Activated CD4-positive, alpha-beta T cell treated with anti-CD3 and anti-CD28 coated beads, Interleukin-2, amount 50 U/mL, for 24 hours (primary cell): ENCODE data around the gene COL10A1.
"Not testable (repeated sequence)": the region's sequence is repeated elsewhere in the genome, so short reads cannot be mapped to it uniquely, and the experiment has no call there.

Experiments used
- DNase-seq, 2 donors: peaks; one replicate each; pipeline ENCODE4 v3.0.0-alpha.2; 2020; ENCODE audit warnings: low read depth in 1 of 2, low spot score in 1 of 2

The COL10A1 gene

GRCh38 chr6:116127771-116128493, 2.0 kb upstream of the COL10A1 start:
- DNase-seq: no peak

GRCh38 chr6:116120430-116120829, 5.5 kb downstream of the COL10A1 start:
- no peak for DNase-seq

- no peak for DNase-seq
Observed at GRCh38 chr6:116118608-116119007, 7.3 kb downstream of the COL10A1 start.

GRCh38 chr6:116115781-116116180, 10.2 kb downstream of the COL10A1 start:
- no peak for DNase-seq

GRCh38 chr6:116113386-116113785, 12.5 kb downstream of the COL10A1 start:
- no peak for DNase-seq

GRCh38 chr6:116111552-116112528, 14.1 kb downstream of the COL10A1 start:
- no peak for DNase-seq

GRCh38 chr6:116108836-116109235, 17.1 kb downstream of the COL10A1 start:
- DNase-seq: no peak

- DNase-seq: no peak
Observed at GRCh38 chr6:116106146-116106545, 19.8 kb downstream of the COL10A1 start.

- DNase-seq: no peak
Observed at GRCh38 chr6:116105247-116105646, 20.7 kb downstream of the COL10A1 start.

GRCh38 chr6:116104636-116105035, 21.3 kb downstream of the COL10A1 start:
- DNase-seq: no peak

GRCh38 chr6:116102873-116103272, 23.1 kb downstream of the COL10A1 start:
- DNase-seq: no peak

GRCh38 chr6:116101790-116102189, 24.1 kb downstream of the COL10A1 start:
- DNase-seq: no peak

- DNase-seq: no peak
Observed at GRCh38 chr6:116101302-116101718, 24.6 kb downstream of the COL10A1 start.

- peak; percentile 70 to 74 for DNase-seq
Observed at GRCh38 chr6:116100419-116101301, 25.3 kb downstream of the COL10A1 start, which contains the start of gene NT5DC1. TSS of gene NT5DC1 (plus strand) at chr6:116100853. CDS start at chr6:116100931, 78 bp downstream.

GRCh38 chr6:116099036-116099435, 26.9 kb downstream of the COL10A1 start:
- DNase-seq: no peak

- no peak for DNase-seq
Observed at GRCh38 chr6:116096979-116097816, 28.7 kb downstream of the COL10A1 start.

- DNase-seq: not testable (repeated sequence)
Observed at GRCh38 chr6:116096048-116096759, 29.7 kb downstream of the COL10A1 start.

- no peak for DNase-seq
Observed at GRCh38 chr6:116094041-116094440, 31.9 kb downstream of the COL10A1 start.

GRCh38 chr6:116090251-116090650, 35.7 kb downstream of the COL10A1 start:
- no peak for DNase-seq
